GM12891 (cell line): Measurements from ENCODE around the gene STEAP3.

ENCODE experiments used
- PAX5 ChIP-seq: IDR thresholded peaks from 2 replicates; pipeline ENCODE4 v1.6.1; 2011; ENCODE audit warnings: low read length, moderate library complexity, mild to moderate bottlenecking; ENCODE audit not compliant: insufficient read depth, severe bottlenecking
- POLR2A ChIP-seq: IDR thresholded peaks from 2 replicates; pipeline ENCODE4 v1.6.1; 2011; ENCODE audit warnings: low read depth, low read length, control low read depth
- POLR2AphosphoS5 ChIP-seq: IDR thresholded peaks from 2 replicates; pipeline ENCODE4 v1.6.1; 2011; ENCODE audit warnings: low read depth, low read length, control low read depth
- POU2F2 ChIP-seq: IDR thresholded peaks from 2 replicates; pipeline ENCODE4 v1.6.1; 2011; ENCODE audit warnings: low read depth, mild to moderate bottlenecking, control low read depth, low read length, moderate library complexity
- SPI1 ChIP-seq: IDR thresholded peaks from 2 replicates; pipeline ENCODE4 v1.6.1; 2011; ENCODE audit warnings: low read depth, low read length, control low read depth
- TAF1 ChIP-seq: IDR thresholded peaks from 2 replicates; pipeline ENCODE4 v1.6.1; 2011; ENCODE audit warnings: low read depth, low read length, control low read depth

DNA sequence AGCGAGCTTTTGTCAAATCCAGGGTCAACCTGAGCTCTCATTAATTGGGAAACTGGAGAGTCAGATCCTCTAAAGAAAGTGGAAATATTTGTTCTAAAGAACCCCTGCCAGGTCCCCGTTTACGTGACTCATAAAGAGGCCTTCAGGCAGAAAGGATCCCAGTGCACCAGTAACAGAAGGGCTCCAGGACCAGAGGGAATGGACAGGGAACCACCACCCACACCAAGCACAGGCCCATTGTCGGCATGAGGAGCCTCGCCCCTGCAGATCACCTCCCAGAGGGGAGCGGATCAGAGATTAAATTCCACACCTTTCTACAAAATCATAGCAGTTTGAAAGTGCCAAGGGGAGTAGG is 48.7 kb upstream of the STEAP3 start:
- TF ChIP-seq POLR2A (no peak), PAX5 (no peak), POU2F2 (no peak), TAF1 (no peak), SPI1 (no peak), POLR2AphosphoS5 (no peak)
